Measurements from ENCODE around the gene TOM1L2. TPM values are rescaled to one million over a fixed set of nuclear protein-coding genes. Genes with fewer than 3 reads are reported as not detected.

TOM1L2 gene
- total RNA-seq, 4 donors from 2014 or later = 119 to 555 (median 155) TPM

DNA sequence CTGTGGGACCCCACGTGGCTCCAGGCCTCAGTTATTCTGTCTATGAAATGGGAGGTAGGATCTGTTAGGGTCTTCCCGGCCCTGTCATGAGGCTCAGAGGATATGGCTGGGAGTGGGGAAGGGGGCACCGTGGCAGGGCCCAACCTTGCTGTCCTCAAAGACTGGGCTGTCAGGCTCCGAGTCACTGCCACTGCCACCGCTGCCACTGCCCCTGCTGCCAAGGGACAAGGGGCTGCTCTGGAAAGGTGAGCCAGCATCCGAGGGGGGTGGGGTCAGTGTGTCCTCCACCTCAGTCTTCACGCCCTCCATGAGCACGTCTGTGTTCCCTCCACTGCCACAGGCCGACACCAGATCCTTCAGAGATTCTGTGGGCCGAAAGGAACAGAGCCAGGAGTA, 154.7 kb downstream of the TOM1L2 start:
- TF ChIP-seq POLR2A (IDR thresholded peaks at IDR 0.05) = no peak
- TF ChIP-seq, protein P1, sequence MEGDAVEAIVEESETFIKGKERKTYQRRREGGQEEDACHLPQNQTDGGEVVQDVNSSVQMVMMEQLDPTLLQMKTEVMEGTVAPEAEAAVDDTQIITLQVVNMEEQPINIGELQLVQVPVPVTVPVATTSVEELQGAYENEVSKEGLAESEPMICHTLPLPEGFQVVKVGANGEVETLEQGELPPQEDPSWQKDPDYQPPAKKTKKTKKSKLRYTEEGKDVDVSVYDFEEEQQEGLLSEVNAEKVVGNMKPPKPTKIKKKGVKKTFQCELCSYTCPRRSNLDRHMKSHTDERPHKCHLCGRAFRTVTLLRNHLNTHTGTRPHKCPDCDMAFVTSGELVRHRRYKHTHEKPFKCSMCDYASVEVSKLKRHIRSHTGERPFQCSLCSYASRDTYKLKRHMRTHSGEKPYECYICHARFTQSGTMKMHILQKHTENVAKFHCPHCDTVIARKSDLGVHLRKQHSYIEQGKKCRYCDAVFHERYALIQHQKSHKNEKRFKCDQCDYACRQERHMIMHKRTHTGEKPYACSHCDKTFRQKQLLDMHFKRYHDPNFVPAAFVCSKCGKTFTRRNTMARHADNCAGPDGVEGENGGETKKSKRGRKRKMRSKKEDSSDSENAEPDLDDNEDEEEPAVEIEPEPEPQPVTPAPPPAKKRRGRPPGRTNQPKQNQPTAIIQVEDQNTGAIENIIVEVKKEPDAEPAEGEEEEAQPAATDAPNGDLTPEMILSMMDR (IDR thresholded peaks at IDR 0.05) = no peak
- intact Hi-C loops (cut with DNase I; ENCODE audit: low total_unique reads) = no loop called here
- H3K4me3 ChIP-seq (ENCODE audit: low read depth, poor library complexity, severe bottlenecking) = no peak overlapping the region
- 83 to 89% methylated on average over 9 to 10 of the region's 10 CpGs for WGBS, 2 donors
- DNase-seq (ENCODE audit: low spot score in 2 of 2) = no peak

DNA sequence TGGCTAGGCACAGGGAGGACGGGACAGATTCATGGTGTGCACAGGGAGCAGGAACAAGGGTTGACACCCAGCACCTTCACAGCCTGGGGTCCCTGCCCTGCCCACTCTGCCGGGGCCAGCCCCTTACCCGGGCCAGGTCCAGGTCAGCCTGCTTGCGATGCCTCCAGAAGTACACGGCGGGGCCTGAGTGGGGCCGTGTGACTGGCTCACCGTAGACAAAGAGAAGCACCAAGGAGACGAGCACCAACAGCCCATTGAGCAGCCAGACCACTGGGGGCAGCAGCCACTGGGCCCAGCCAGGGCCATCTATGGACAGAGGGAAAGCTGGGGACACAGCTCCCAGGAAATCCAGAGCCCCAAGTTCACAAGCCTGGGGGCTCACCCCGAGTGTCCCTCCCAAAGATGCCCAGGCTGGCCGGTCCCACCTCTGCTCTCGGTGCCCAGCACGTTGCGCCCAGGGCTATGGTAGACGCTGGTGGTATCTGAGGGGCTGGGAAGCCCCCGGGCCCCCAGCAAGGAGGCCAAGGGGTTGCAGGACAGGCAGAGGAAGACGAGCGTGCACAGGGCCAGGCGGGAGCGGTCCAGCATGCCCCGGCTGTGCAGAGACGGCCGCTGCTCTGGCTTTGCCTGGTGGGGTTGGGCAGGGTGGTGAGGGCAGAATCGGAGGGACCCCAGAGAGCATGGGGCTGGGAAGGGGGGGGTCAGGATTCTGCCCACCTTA, 155.2 kb downstream of the TOM1L2 start:
- no peak for DNase-seq (ENCODE audit: low spot score in 2 of 2)
- TF ChIP-seq, protein P1 (IDR thresholded peaks at IDR 0.05) = no peak
- TF ChIP-seq POLR2A (IDR thresholded peaks at IDR 0.05) = no peak
- H3K4me3 ChIP-seq (ENCODE audit: low read depth, poor library complexity, severe bottlenecking) = no peak overlapping the region
- intact Hi-C loops (cut with DNase I; ENCODE audit: low total_unique reads) = no loop called here
- WGBS, 2 donors = 83 to 89% methylated on average over 15 of the region's 24 CpGs

DNA sequence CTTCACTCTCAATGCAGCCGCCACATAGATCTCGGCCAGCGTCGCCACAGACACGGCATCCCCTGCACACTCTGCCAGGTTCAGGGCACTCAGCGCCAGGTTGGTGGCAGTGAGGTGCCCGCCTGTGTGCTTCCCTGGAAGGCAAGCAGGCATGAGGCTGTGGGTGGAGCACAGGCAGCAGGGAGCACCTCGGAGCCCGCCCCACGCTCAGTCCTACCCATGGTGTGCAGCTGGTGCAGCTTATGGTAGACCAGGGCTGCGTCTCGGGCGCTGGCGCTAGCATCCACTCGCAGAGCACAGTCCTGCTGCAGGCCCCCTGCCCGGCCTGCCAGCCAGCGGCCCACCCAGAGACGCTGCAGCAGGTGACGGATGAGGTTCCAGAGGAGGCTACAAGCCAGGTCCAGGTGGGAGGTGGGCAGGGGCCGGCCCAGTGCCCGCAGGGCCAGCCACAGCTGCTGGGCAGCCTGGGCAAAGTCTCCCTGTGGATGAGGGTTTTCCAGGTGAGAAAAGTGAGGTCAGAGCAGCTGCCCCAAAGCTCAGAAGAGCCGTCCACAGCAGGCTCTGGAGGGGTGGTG, 155.9 kb downstream of the TOM1L2 start:
- no peak for TF ChIP-seq POLR2A (IDR thresholded peaks at IDR 0.05)
- WGBS, 2 donors = 89% methylated on average over 17 to 19 of the region's 22 CpGs
- DNase-seq (ENCODE audit: low spot score in 2 of 2) = no peak
- intact Hi-C loops (cut with DNase I; ENCODE audit: low total_unique reads) = no loop called here
- no peak overlapping the region for H3K4me3 ChIP-seq (ENCODE audit: low read depth, poor library complexity, severe bottlenecking)

DNA sequence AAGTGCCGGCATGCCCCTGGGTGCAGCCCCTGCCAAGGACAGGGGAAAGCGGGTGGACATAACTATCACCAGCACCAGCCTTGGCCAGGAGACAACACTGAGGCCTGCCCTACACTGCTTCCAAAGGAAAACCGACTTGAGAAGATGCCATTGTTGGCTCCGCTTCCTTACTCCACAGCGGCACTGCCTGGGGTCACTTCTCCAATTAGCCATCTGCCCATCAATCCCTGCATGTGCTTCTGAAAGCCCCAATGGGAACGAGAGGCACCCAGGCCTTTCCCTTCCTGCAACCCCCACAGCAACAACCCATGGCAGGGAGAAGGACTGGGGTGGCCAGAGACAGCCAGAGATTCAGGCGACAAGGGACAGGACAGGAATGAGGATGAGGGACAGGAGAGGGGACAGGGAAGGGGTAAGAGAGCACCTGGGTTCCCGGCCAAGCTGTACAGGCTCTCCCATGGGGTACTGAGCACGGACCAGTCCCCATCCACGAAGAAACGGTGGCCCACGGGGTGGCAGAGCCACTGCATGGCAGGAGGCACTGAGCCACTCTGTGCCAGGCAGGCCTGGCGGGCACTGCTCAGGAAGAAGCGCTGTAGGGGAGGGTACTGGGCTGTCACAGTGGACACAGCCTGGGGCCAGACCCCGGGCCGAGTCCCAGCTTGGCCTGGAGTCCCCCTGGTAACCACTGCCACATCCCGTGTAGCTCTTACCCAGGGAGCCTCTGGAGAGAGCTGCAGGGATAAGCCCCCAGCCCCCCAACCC, 156.6 kb downstream of the TOM1L2 start:
- no peak for DNase-seq (ENCODE audit: low spot score in 2 of 2)
- H3K4me3 ChIP-seq (ENCODE audit: low read depth, poor library complexity, severe bottlenecking) = no peak overlapping the region
- TF ChIP-seq, protein P1 (IDR thresholded peaks at IDR 0.05) = no peak
- no peak for TF ChIP-seq POLR2A (IDR thresholded peaks at IDR 0.05)
- 76 to 88% methylated on average over 7 to 15 of the region's 17 CpGs for WGBS, 2 donors
- intact Hi-C loops (cut with DNase I; ENCODE audit: low total_unique reads) = loop anchor here (2.0 kb wide), 1 partner anchor 39 kb away; no protein-coding TSS in a partner anchor

DNA sequence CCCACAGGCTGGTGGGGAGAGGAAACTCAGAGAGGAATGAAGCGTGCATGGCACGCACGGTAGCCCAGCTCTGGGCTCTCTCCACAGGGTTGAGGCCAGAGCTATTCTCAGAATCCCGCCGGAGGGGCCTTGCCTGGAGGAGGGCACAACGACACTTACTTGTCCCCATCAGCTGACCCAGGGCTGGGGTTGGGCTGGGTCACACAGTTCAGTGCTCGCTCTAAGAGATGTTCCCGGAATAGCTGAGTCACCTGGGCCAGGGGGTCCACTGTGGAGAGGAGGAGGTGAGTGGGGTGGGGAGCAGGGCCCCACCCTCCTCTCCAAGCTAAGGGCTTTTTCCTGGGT, 157.2 kb downstream of the TOM1L2 start:
- no peak overlapping the region for H3K4me3 ChIP-seq (ENCODE audit: low read depth, poor library complexity, severe bottlenecking)
- no peak for TF ChIP-seq POLR2A (IDR thresholded peaks at IDR 0.05)
- TF ChIP-seq, protein P1 (IDR thresholded peaks at IDR 0.05) = no peak
- no peak for DNase-seq (ENCODE audit: low spot score in 2 of 2)
- intact Hi-C loops (cut with DNase I; ENCODE audit: low total_unique reads) = loop anchor here (2.0 kb wide), 1 partner anchor 40 kb away; no protein-coding TSS in a partner anchor
- WGBS, 2 donors = 60 to 82% methylated on average over 8 of the region's 8 CpGs

Measured in lower leg skin (tissue), 4 donors.